H9 (cell line): ENCODE results near the gene SLAMF1. TPM values are rescaled to one million over a fixed set of nuclear protein-coding genes. Genes with fewer than 3 reads are reported as not detected.

Experiments used
- DNase-seq: peaks from one replicate; pipeline ENCODE4 v3.0.0-alpha.2; 2017
- H2AFZ ChIP-seq: one replicate; pipeline ENCODE4 v1.6.1; 2013; ENCODE audit warnings: mild to moderate bottlenecking, low read length, control low read depth, moderate library complexity
- H2AK5ac ChIP-seq: 2 replicates; pipeline ENCODE4 v1.6.1; 2013; ENCODE audit warnings: low read length, control low read depth, mixed read lengths; ENCODE audit not compliant: insufficient read length
- H2BK120ac ChIP-seq: one replicate; pipeline ENCODE4 v1.6.1; 2013; ENCODE audit warnings: low read depth, mild to moderate bottlenecking, low read length, control low read depth, inconsistent platforms; ENCODE audit not compliant: poor library complexity, severe bottlenecking
- H2BK12ac ChIP-seq: 2 replicates; pipeline ENCODE4 v1.6.1; 2013; ENCODE audit warnings: low read length, control low read depth, mixed read lengths, low read depth; ENCODE audit not compliant: insufficient read length
- H2BK15ac ChIP-seq: 2 replicates; pipeline ENCODE4 v1.6.1; 2013; ENCODE audit warnings: low read depth, low read length, control low read depth
- H2BK20ac ChIP-seq: one replicate; pipeline ENCODE4 v1.6.1; 2013; ENCODE audit warnings: low read depth, mild to moderate bottlenecking, low read length, control low read depth, inconsistent platforms; ENCODE audit not compliant: poor library complexity, severe bottlenecking
- H2BK5ac ChIP-seq: 2 replicates; pipeline ENCODE4 v1.6.1; 2013; ENCODE audit warnings: low read length, control low read depth, mixed read lengths; ENCODE audit not compliant: insufficient read length
- H3K14ac ChIP-seq: 2 replicates; pipeline ENCODE4 v1.6.1; 2013; ENCODE audit warnings: low read length, control low read depth; ENCODE audit not compliant: insufficient read depth
- H3K18ac ChIP-seq: 2 replicates; pipeline ENCODE4 v1.6.1; 2013; ENCODE audit warnings: low read depth, mild to moderate bottlenecking, mixed read lengths, low read length, control low read depth; ENCODE audit not compliant: insufficient read length
- H3K23ac ChIP-seq: 2 replicates; pipeline ENCODE4 v1.6.1; 2013; ENCODE audit warnings: low read length, control low read depth, mixed read lengths, low read depth; ENCODE audit not compliant: insufficient read length
- H3K23me2 ChIP-seq: 2 replicates; pipeline ENCODE4 v1.6.1; 2013; ENCODE audit warnings: low read depth, mild to moderate bottlenecking, mixed read lengths, low read length, control low read depth; ENCODE audit not compliant: insufficient read length, poor library complexity, severe bottlenecking
- H3K27ac ChIP-seq: 2 replicates; pipeline ENCODE4 v1.5.1; 2013; ENCODE audit warnings: low read length, control low read depth, mixed read lengths, low read depth; ENCODE audit not compliant: insufficient read length
- H3K27me3 ChIP-seq: 2 replicates; pipeline ENCODE4 v1.6.1; 2013; ENCODE audit warnings: low read length, control low read depth, inconsistent platforms; ENCODE audit not compliant: insufficient read depth
- H3K4ac ChIP-seq: 2 replicates; pipeline ENCODE4 v1.6.1; 2013; ENCODE audit warnings: low read depth, mild to moderate bottlenecking, control low read depth, inconsistent platforms, low read length, moderate library complexity
- H3K4me1 ChIP-seq: 2 replicates; pipeline ENCODE4 v1.6.1; 2013; ENCODE audit warnings: low read length, control low read depth, inconsistent platforms; ENCODE audit not compliant: insufficient read depth
- H3K4me2 ChIP-seq: 2 replicates; pipeline ENCODE4 v1.6.1; 2013; ENCODE audit warnings: low read length, control low read depth, mixed read lengths; ENCODE audit not compliant: insufficient read length, insufficient read depth
- H3K56ac ChIP-seq: 2 replicates; pipeline ENCODE4 v1.6.1; 2013; ENCODE audit warnings: low read depth, mild to moderate bottlenecking, mixed read lengths, low read length, control low read depth; ENCODE audit not compliant: insufficient read length
- H3K79me1 ChIP-seq: 2 replicates; pipeline ENCODE4 v1.6.1; 2013; ENCODE audit warnings: low read depth, mild to moderate bottlenecking, moderate library complexity, low read length, control low read depth, inconsistent platforms; ENCODE audit not compliant: insufficient read depth, poor library complexity, severe bottlenecking
- H3K79me2 ChIP-seq: 2 replicates; pipeline ENCODE4 v1.6.1; 2013; ENCODE audit warnings: low read length, control low read depth, inconsistent platforms; ENCODE audit not compliant: insufficient read depth
- H3K9ac ChIP-seq: 2 replicates; pipeline ENCODE4 v1.6.1; 2013; ENCODE audit warnings: low read length, control low read depth, mixed read lengths; ENCODE audit not compliant: insufficient read length; ENCODE audit errors: extremely low read depth
- H3K9me3 ChIP-seq: one replicate; pipeline ENCODE4 v1.6.1; 2013; ENCODE audit warnings: low read depth, low read length, inconsistent platforms; ENCODE audit not compliant: control insufficient read depth
- H3T11ph ChIP-seq: one replicate; pipeline ENCODE4 v1.6.1; 2013; ENCODE audit warnings: mild to moderate bottlenecking, low read length, control low read depth, inconsistent platforms
- H4K20me1 ChIP-seq: one replicate; pipeline ENCODE4 v1.6.1; 2013; ENCODE audit not compliant: control insufficient read depth, insufficient read length, insufficient read depth
- H4K5ac ChIP-seq: 2 replicates; pipeline ENCODE4 v1.6.1; 2013; ENCODE audit warnings: low read depth, mild to moderate bottlenecking, mixed read lengths, low read length, control low read depth; ENCODE audit not compliant: insufficient read length
- H4K8ac ChIP-seq: replicated peaks from 2 replicates; pipeline ENCODE4 v1.6.1; 2013; ENCODE audit warnings: low read length, control low read depth, mixed read lengths, low read depth; ENCODE audit not compliant: insufficient read length
- H4K91ac ChIP-seq: 2 replicates; pipeline ENCODE4 v1.6.1; 2013; ENCODE audit warnings: low read depth, mild to moderate bottlenecking, moderate library complexity, mixed read lengths, low read length, control low read depth; ENCODE audit not compliant: insufficient read length
- H3K27ac Mint-ChIP-seq, 3 experiments: 2 replicates in 2 of 3; 3 replicates in 1 of 3; pipeline ENCODE4 v1.8.0; 2020 to 2021; ENCODE audit warnings: mixed read lengths in 3 of 3, mild to moderate bottlenecking in 1 of 3, moderate library complexity in 1 of 3
- H3K27me3 Mint-ChIP-seq: 2 replicates; pipeline ENCODE4 v1.8.0; 2021; ENCODE audit warnings: low read depth, mild to moderate bottlenecking, moderate library complexity, mixed read lengths
- H3K36me3 Mint-ChIP-seq, 3 experiments: 2 replicates in 2 of 3; 3 replicates in 1 of 3; pipeline ENCODE4 v1.8.0; 2020 to 2021; ENCODE audit warnings: low read depth in 3 of 3, mixed read lengths in 3 of 3; ENCODE audit not compliant: insufficient read depth in 1 of 3
- H3K4me1 Mint-ChIP-seq, 2 experiments: 2 replicates each; pipeline ENCODE4 v1.8.0; 2020; ENCODE audit warnings: mixed read lengths in 2 of 2
- H3K4me3 Mint-ChIP-seq, 2 experiments: 2 replicates in 1 of 2; 3 replicates in 1 of 2; pipeline ENCODE4 v1.8.0; 2020 to 2021; ENCODE audit warnings: mild to moderate bottlenecking in 2 of 2, mixed read lengths in 2 of 2, moderate library complexity in 1 of 2
- H3K9me3 Mint-ChIP-seq, 2 experiments: 2 replicates in 1 of 2; 3 replicates in 1 of 2; pipeline ENCODE4 v1.8.0; 2020; ENCODE audit warnings: mild to moderate bottlenecking in 2 of 2, mixed read lengths in 2 of 2, moderate library complexity in 1 of 2
- WGBS: extraction: QIAGEN DNeasy Blood & Tissue Kit; methylation state at CpG from one replicate; pipeline ENCODE4 v1.1.7; 2013; ENCODE audit warnings: missing lambda C conversion rate, low lambda C conversion rate, mixed read lengths; ENCODE audit not compliant: insufficient read length; ENCODE audit errors: extremely low coverage; 5-methylcytosine and 5-hydroxymethylcytosine counted together
- total RNA-seq: library from RNA; stranded (reverse); gene quantifications from 2 replicates; pipeline ENCODE4 v1.2.1, GENCODE V29; 2021
- TF ChIP-seq, protein P1 (sequence below): fragments of 200-600 bp; sonication (generic); conservative IDR thresholded peaks from 3 replicates; pipeline ENCODE4 v1.8.0; 2021; ENCODE audit warnings: antibody characterized with exemption, mild to moderate bottlenecking

Gene SLAMF1
- total RNA-seq, 1 experiment from 2014 or later: not detected

DNA sequence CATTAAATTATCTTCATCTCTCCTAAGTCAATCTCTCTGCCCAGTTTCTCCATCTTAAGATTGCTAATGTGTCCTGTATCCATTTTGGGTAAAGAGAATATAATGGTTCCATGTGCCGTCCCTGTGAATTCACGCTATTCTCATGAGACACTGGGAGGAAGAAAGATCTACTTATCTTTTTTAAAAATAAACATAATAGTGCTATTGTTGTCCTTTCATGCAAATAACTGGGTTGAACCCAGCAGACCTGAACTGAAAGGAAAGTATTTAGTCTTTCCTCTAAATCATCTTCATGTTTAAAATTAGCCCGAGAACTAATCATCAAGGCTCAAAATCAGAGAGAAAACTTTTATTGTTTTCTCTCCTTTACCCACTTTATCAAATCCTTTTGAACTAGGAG, 22.4 kb downstream of the SLAMF1 start:
- Histone ChIP-seq H3K27me3 (no peaks in the 10 kb centered on the region), H3K9ac (no peak overlapping the region), H3K27ac (no peak overlapping the region), H3K23me2 (no peaks in the 10 kb centered on the region), H3K18ac (no peak overlapping the region), H4K8ac (no peak overlapping the region), H3K14ac (no peak overlapping the region), H2AK5ac (no peak overlapping the region), H3K4me2 (no peak overlapping the region), H3K79me1 (no peaks in the 10 kb centered on the region), H4K91ac (no peak overlapping the region), H4K5ac (no peak overlapping the region), H3K4ac (no peak overlapping the region), H2AFZ (no peak overlapping the region), H3K23ac (no peak overlapping the region), H3K4me1 (no peaks in the 10 kb centered on the region), H2BK12ac (no peak overlapping the region), H3K9me3 (no peaks in the 10 kb centered on the region), H2BK5ac (no peak overlapping the region), H3K79me2 (no peaks in the 10 kb centered on the region), H3K56ac (no peak overlapping the region), H4K20me1 (no peaks in the 10 kb centered on the region), H2BK20ac (no peak overlapping the region), H2BK120ac (no peak overlapping the region), H2BK15ac (no peak overlapping the region), H3T11ph (no peak overlapping the region)
- Mint-ChIP-seq H3K27me3 (no peaks in the 10 kb centered on the region), H3K27ac (no peak overlapping the region), H3K4me1 (peaks cover 0 to 9% of the 10 kb centered on the region in 2 experiments; a peak in 2 of 4 replicates), H3K36me3 (no peaks in the 10 kb centered on the region), H3K9me3 (no peaks in the 10 kb centered on the region; a peak in 1 of 5 replicates), H3K4me3 (no peak overlapping the region)
- TF ChIP-seq, protein P1, sequence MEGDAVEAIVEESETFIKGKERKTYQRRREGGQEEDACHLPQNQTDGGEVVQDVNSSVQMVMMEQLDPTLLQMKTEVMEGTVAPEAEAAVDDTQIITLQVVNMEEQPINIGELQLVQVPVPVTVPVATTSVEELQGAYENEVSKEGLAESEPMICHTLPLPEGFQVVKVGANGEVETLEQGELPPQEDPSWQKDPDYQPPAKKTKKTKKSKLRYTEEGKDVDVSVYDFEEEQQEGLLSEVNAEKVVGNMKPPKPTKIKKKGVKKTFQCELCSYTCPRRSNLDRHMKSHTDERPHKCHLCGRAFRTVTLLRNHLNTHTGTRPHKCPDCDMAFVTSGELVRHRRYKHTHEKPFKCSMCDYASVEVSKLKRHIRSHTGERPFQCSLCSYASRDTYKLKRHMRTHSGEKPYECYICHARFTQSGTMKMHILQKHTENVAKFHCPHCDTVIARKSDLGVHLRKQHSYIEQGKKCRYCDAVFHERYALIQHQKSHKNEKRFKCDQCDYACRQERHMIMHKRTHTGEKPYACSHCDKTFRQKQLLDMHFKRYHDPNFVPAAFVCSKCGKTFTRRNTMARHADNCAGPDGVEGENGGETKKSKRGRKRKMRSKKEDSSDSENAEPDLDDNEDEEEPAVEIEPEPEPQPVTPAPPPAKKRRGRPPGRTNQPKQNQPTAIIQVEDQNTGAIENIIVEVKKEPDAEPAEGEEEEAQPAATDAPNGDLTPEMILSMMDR: no peak
- WGBS: no CpG with 5 or more reads among the region's 3 CpGs
- no peak for DNase-seq
